HepG2 (cell line): ENCODE results near the gene CTNND2. TPM values are rescaled to one million over a fixed set of nuclear protein-coding genes. Genes with fewer than 3 reads are reported as not detected.

Source experiments
- CEBPB ChIP-seq: IDR thresholded peaks from 2 replicates; pipeline ENCODE4 v1.6.1; 2011; ENCODE audit warnings: low read depth, low read length, improper control_type of control experiment, borderline replicate concordance
- CEBPG ChIP-seq: IDR thresholded peaks from 2 replicates; pipeline ENCODE4 v1.6.1; 2016
- ELF3 ChIP-seq: IDR thresholded peaks from 2 replicates; pipeline ENCODE4 v1.6.1; 2016; ENCODE audit warnings: missing genetic modification reagents, missing compliant biosample characterization
- GATAD2A ChIP-seq: IDR thresholded peaks from 2 replicates; pipeline ENCODE4 v1.6.1; 2016
- JDP2 ChIP-seq: sonication (generic); formaldehyde crosslinking; IDR thresholded peaks from 2 replicates; pipeline ENCODE4 v1.8.1; 2022; ENCODE audit warnings: missing genetic modification reagents, borderline replicate concordance
- KMT2A ChIP-seq: sonication (generic); formaldehyde crosslinking; IDR thresholded peaks from 2 replicates; pipeline ENCODE4 v1.4.0; 2020; ENCODE audit warnings: missing genetic modification reagents
- NR2F2 ChIP-seq: IDR thresholded peaks from 2 replicates; pipeline ENCODE4 v1.6.1; 2012; ENCODE audit warnings: low read depth, inconsistent platforms, borderline replicate concordance
- NR2F6 ChIP-seq, 2 experiments: IDR thresholded peaks; 2 replicates each; pipeline ENCODE4 v1.6.1; 2016; ENCODE audit warnings: antibody characterized with exemption in 1 of 2, mild to moderate bottlenecking in 1 of 2
- RAD51 ChIP-seq: fragments of 450-650 bp; IDR thresholded peaks from 2 replicates; pipeline ENCODE4 v1.6.1; 2016; ENCODE audit warnings: borderline replicate concordance
- SMARCC2 ChIP-seq: fragments of 450-650 bp; IDR thresholded peaks from 2 replicates; pipeline ENCODE4 v1.6.1; 2017; ENCODE audit warnings: antibody characterized with exemption, mild to moderate bottlenecking
- SOX13 ChIP-seq, 3 experiments: fragments of 450-650 bp in 1 of 3; sonication (generic) in 1 of 3; formaldehyde crosslinking in 1 of 3; IDR thresholded peaks in 2 of 3; conservative IDR thresholded peaks in 1 of 3; 2 replicates each; pipeline versions ENCODE4 v1.5.0 to v1.6.1; 2016 to 2020; ENCODE audit warnings: antibody characterized with exemption in 1 of 3, mild to moderate bottlenecking in 1 of 3, missing compliant biosample characterization in 1 of 3, missing genetic modification reagents in 1 of 3, moderate library complexity in 1 of 3
- ZNF292 ChIP-seq: sonication (generic); formaldehyde crosslinking; IDR thresholded peaks from 2 replicates; pipeline ENCODE4 v1.8.1; 2022; ENCODE audit warnings: mild to moderate bottlenecking, low read depth, missing genetic modification reagents, borderline replicate concordance
- ZNF431 ChIP-seq: sonication (generic); formaldehyde crosslinking; IDR thresholded peaks from 2 replicates; pipeline ENCODE4 v1.9.0; 2022; ENCODE audit warnings: missing genetic modification reagents, low read depth, mild to moderate bottlenecking, borderline replicate concordance
- ZNF644 ChIP-seq: IDR thresholded peaks from 2 replicates; pipeline ENCODE4 v1.6.1; 2016; ENCODE audit warnings: low read depth
- polyA plus RNA-seq, 8 experiments: library from polyadenylated mRNA; depleted of rRNA in 3 of 8; stranded (reverse) in 7 of 8; unstranded in 1 of 8; fragments of >200 nt; fragmentation: Illumina TruSeq in 4 of 8; extraction: Trizol in 4 of 8; gene quantifications; 2 replicates each; pipeline versions ENCODE4 v1.2.1 to v1.2.3, GENCODE V29; 2011 to 2016; ENCODE audit warnings: low read depth in 4 of 8, missing spikeins in 1 of 8, mixed read lengths in 1 of 8; ENCODE audit not compliant: insufficient read depth in 1 of 8
- total RNA-seq, 5 experiments: library from RNA; depleted of rRNA; stranded (reverse); fragments of >200 nt; fragmentation: Illumina TruSeq; extraction: Trizol; gene quantifications; 2 replicates each; pipeline ENCODE4 v1.2.3, GENCODE V29; 2016; ENCODE audit warnings: low read depth in 1 of 5
- TF ChIP-seq, protein P1 (sequence below): IDR thresholded peaks from 2 replicates; pipeline ENCODE4 v1.4.0; 2020; ENCODE audit warnings: mild to moderate bottlenecking, missing genetic modification reagents
- TF ChIP-seq, protein P2 (sequence below), 2 experiments: sonication (generic) in 1 of 2; formaldehyde crosslinking in 1 of 2; IDR thresholded peaks; 2 replicates each; pipeline versions ENCODE4 v1.4.0 to v1.6.1; 2018 to 2020; ENCODE audit warnings: missing genetic modification reagents in 2 of 2, borderline replicate concordance in 1 of 2, low read depth in 1 of 2, mild to moderate bottlenecking in 1 of 2, missing biosample characterization in 1 of 2
- TF ChIP-seq, protein P3 (sequence below): sonication (generic); formaldehyde crosslinking; IDR thresholded peaks from 2 replicates; pipeline ENCODE4 v1.4.0; 2020; ENCODE audit warnings: missing genetic modification reagents, low read depth, mild to moderate bottlenecking, borderline replicate concordance

The CTNND2 gene
- total and polyA plus RNA-seq, 2 of the 13 experiments (the other 11 are each of a cell fraction or from before 2014, with no cell fraction given): not detected

DNA sequence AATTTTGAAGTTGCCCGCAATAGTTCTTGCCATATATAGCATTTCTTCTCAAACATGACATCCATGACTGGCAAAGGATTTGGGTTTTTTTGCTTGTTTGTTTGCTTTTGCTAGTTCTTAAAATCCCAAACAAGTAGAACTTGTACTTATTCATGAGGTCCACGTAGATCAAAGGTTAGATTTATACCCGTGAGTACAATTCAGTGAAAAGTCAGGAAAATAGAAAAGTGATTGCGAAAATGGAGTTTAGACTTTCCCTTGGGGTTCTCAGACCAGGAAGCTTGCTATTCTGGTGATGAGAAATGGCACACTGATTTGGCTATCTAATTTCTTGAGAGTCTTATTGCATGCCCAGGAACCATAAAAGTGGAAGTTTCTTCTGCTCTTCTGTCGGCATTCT, 304.7 kb downstream of the CTNND2 start (continued):
- TF ChIP-seq, protein P1, sequence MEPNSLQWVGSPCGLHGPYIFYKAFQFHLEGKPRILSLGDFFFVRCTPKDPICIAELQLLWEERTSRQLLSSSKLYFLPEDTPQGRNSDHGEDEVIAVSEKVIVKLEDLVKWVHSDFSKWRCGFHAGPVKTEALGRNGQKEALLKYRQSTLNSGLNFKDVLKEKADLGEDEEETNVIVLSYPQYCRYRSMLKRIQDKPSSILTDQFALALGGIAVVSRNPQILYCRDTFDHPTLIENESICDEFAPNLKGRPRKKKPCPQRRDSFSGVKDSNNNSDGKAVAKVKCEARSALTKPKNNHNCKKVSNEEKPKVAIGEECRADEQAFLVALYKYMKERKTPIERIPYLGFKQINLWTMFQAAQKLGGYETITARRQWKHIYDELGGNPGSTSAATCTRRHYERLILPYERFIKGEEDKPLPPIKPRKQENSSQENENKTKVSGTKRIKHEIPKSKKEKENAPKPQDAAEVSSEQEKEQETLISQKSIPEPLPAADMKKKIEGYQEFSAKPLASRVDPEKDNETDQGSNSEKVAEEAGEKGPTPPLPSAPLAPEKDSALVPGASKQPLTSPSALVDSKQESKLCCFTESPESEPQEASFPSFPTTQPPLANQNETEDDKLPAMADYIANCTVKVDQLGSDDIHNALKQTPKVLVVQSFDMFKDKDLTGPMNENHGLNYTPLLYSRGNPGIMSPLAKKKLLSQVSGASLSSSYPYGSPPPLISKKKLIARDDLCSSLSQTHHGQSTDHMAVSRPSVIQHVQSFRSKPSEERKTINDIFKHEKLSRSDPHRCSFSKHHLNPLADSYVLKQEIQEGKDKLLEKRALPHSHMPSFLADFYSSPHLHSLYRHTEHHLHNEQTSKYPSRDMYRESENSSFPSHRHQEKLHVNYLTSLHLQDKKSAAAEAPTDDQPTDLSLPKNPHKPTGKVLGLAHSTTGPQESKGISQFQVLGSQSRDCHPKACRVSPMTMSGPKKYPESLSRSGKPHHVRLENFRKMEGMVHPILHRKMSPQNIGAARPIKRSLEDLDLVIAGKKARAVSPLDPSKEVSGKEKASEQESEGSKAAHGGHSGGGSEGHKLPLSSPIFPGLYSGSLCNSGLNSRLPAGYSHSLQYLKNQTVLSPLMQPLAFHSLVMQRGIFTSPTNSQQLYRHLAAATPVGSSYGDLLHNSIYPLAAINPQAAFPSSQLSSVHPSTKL (CRISPR knock-in tag): peak; percentile 55
- TF ChIP-seq SOX13 (IDR thresholded peaks at IDR 0.05) (no peak), SOX13 (CRISPR knock-in tag; conservative IDR thresholded peaks at IDR 0.05 in 1 of 2, IDR thresholded peaks at IDR 0.05 in 1 of 2) (peak in 1 of 2 experiments; percentile 24; a peak in 1 of 4 replicates), NR2F2 (no peak), ZNF644 (CRISPR knock-in tag) (peak; percentile 15; the same call in 1 of the 2 replicates), CEBPG (CRISPR knock-in tag) (peak; percentile 53; the same call in 1 of the 2 replicates), ELF3 (peak; percentile 41; the same call in 1 of the 2 replicates), ZNF292 (CRISPR knock-in tag) (no peak), ZNF431 (CRISPR knock-in tag) (no peak), GATAD2A (CRISPR knock-in tag) (0 out of 2 replicates have a peak, but pooled peaks have one; percentile 24), RAD51 (no peak), NR2F6 (IDR thresholded peaks at IDR 0.05) (no peak), NR2F6 (CRISPR knock-in tag; IDR thresholded peaks at IDR 0.05) (peak; percentile 10; the same call in 1 of the 2 replicates), SMARCC2 (no peak), KMT2A (CRISPR knock-in tag) (no peak), CEBPB (peak; percentile 47; the same call in 1 of the 2 replicates), JDP2 (CRISPR knock-in tag) (no peak)
- TF ChIP-seq, protein P2, sequence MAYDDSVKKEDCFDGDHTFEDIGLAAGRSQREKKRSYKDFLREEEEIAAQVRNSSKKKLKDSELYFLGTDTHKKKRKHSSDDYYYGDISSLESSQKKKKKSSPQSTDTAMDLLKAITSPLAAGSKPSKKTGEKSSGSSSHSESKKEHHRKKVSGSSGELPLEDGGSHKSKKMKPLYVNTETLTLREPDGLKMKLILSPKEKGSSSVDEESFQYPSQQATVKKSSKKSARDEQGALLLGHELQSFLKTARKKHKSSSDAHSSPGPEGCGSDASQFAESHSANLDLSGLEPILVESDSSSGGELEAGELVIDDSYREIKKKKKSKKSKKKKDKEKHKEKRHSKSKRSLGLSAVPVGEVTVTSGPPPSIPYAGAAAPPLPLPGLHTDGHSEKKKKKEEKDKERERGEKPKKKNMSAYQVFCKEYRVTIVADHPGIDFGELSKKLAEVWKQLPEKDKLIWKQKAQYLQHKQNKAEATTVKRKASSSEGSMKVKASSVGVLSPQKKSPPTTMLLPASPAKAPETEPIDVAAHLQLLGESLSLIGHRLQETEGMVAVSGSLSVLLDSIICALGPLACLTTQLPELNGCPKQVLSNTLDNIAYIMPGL (CRISPR knock-in tag; IDR thresholded peaks at IDR 0.05; ENCODE audit: borderline replicate concordance in 1 of 2, low read depth in 1 of 2): no peak
- TF ChIP-seq, protein P3, sequence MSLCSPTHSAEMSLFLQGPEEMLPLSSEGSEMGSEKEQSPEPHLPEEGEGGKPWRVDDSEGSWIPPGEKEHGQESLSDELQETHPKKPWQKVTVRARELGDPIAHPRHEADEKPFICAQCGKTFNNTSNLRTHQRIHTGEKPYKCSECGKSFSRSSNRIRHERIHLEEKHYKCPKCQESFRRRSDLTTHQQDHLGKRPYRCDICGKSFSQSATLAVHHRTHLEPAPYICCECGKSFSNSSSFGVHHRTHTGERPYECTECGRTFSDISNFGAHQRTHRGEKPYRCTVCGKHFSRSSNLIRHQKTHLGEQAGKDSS (CRISPR knock-in tag): no peak
